ENCODE data around the gene ACBD4. TPM values are rescaled to one million over a fixed set of nuclear protein-coding genes. Genes with fewer than 3 reads are reported as not detected.

Gene ACBD4
- total and polyA plus RNA-seq, 2 of the 13 experiments (the other 11 are each of a cell fraction or from before 2014, with no cell fraction given), result 16.1 to 26.9 TPM

DNA sequence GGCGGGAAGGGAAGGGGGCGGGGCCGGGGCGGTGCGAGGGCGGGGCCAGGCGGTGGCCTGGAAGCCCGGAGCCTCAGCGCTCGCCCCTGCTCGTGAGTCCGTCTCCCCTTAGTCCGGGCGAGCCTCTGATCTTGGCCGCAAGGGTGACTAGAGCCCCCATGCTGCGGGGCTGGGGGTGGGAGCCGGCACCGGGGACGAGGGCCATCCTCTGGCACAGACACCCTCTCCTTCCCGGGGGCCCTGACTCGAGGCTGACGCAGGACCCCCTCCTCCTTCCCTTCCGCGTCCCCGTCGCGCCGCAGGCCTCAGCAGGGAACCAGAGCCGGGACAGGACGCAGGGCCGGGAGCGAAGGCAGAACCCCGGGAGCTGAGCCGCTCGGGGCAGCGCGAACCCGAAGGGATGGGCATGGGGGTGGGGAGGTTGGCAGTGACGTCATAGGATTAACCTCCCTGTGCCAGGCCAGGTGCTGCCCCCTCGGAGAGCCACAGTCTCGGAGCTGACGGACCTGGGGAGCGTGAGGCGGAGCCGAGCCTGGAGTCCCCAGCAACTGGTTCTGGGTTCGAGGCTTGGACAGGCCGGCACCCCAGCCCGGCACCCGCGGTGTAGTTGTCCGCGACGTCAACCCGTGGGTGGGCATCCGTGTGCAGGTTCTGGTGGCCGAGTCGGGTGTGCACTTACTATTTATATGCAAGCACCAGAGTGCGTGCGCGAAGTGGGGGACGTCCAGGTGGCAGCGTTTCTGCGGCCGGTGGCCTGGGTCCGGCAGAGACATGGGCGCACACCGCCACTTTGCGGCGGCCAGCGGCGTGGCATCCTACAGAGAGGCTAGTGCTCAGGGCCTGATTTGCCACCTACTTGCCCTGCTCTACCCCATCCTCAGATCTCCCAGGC lies 2.7 kb upstream of the ACBD4 start (continued):
- TF ChIP-seq ZKSCAN8 (CRISPR knock-in tag; IDR thresholded peaks at IDR 0.05; ENCODE audit: borderline replicate concordance) (no peak), NCOR1 (IDR thresholded peaks at IDR 0.05; ENCODE audit: borderline replicate concordance, low read length) (no peak), U2AF1 (optimal IDR thresholded peaks at IDR 0.05; ENCODE audit: low read depth, low read length) (peak; percentile 69), ZNF776 (CRISPR knock-in tag; IDR thresholded peaks at IDR 0.05) (no peak), EHMT2 (IDR thresholded peaks at IDR 0.05; ENCODE audit: borderline replicate concordance, low read depth, low read length) (no peak), EP300 (IDR thresholded peaks at IDR 0.05; ENCODE audit: low read depth in 2 of 2, low read length in 2 of 2) (0 out of 4 replicates have a peak, but pooled peaks of 1 of the 2 experiments have one; percentile 27), EP300 (CRISPR knock-in tag; IDR thresholded peaks at IDR 0.05; ENCODE audit: borderline replicate concordance) (peak; percentile 50; the same call in 1 of the 2 replicates), ZNF20 (CRISPR knock-in tag; IDR thresholded peaks at IDR 0.05) (no peak), BRCA1 (CRISPR knock-in tag; IDR thresholded peaks at IDR 0.05) (no peak), MBD4 (IDR thresholded peaks at IDR 0.05; ENCODE audit: borderline replicate concordance, low read length) (no peak), PHF5A (CRISPR knock-in tag; IDR thresholded peaks at IDR 0.05; ENCODE audit: low read depth, unreplicated experiment) (no peak), ZBTB3 (CRISPR knock-in tag; IDR thresholded peaks at IDR 0.05; ENCODE audit: borderline replicate concordance, low read depth) (no peak), CBX5 (CRISPR knock-in tag; IDR thresholded peaks at IDR 0.05; ENCODE audit: borderline replicate concordance) (peak; percentile 81; the same call in 1 of the 2 replicates), ZNF567 (CRISPR knock-in tag; IDR thresholded peaks at IDR 0.05; ENCODE audit: borderline replicate concordance) (no peak; the same call in 1 of the 2 replicates), ZNF530 (CRISPR knock-in tag; IDR thresholded peaks at IDR 0.05; ENCODE audit: low read depth) (no peak), ZNF326 (CRISPR knock-in tag; IDR thresholded peaks at IDR 0.05; ENCODE audit: borderline replicate concordance) (no peak), SMAD1 (CRISPR knock-in tag; IDR thresholded peaks at IDR 0.05; ENCODE audit: borderline replicate concordance, low read depth) (no peak; the same call in 1 of the 2 replicates), SP5 (CRISPR knock-in tag; IDR thresholded peaks at IDR 0.05; ENCODE audit: borderline replicate concordance, low read depth) (peak; percentile 43; the same call in 1 of the 2 replicates), ZSCAN9 (CRISPR knock-in tag; IDR thresholded peaks at IDR 0.05; ENCODE audit: borderline replicate concordance) (peak; percentile 11; the same call in 1 of the 2 replicates)
- TF ChIP-seq, protein P1, sequence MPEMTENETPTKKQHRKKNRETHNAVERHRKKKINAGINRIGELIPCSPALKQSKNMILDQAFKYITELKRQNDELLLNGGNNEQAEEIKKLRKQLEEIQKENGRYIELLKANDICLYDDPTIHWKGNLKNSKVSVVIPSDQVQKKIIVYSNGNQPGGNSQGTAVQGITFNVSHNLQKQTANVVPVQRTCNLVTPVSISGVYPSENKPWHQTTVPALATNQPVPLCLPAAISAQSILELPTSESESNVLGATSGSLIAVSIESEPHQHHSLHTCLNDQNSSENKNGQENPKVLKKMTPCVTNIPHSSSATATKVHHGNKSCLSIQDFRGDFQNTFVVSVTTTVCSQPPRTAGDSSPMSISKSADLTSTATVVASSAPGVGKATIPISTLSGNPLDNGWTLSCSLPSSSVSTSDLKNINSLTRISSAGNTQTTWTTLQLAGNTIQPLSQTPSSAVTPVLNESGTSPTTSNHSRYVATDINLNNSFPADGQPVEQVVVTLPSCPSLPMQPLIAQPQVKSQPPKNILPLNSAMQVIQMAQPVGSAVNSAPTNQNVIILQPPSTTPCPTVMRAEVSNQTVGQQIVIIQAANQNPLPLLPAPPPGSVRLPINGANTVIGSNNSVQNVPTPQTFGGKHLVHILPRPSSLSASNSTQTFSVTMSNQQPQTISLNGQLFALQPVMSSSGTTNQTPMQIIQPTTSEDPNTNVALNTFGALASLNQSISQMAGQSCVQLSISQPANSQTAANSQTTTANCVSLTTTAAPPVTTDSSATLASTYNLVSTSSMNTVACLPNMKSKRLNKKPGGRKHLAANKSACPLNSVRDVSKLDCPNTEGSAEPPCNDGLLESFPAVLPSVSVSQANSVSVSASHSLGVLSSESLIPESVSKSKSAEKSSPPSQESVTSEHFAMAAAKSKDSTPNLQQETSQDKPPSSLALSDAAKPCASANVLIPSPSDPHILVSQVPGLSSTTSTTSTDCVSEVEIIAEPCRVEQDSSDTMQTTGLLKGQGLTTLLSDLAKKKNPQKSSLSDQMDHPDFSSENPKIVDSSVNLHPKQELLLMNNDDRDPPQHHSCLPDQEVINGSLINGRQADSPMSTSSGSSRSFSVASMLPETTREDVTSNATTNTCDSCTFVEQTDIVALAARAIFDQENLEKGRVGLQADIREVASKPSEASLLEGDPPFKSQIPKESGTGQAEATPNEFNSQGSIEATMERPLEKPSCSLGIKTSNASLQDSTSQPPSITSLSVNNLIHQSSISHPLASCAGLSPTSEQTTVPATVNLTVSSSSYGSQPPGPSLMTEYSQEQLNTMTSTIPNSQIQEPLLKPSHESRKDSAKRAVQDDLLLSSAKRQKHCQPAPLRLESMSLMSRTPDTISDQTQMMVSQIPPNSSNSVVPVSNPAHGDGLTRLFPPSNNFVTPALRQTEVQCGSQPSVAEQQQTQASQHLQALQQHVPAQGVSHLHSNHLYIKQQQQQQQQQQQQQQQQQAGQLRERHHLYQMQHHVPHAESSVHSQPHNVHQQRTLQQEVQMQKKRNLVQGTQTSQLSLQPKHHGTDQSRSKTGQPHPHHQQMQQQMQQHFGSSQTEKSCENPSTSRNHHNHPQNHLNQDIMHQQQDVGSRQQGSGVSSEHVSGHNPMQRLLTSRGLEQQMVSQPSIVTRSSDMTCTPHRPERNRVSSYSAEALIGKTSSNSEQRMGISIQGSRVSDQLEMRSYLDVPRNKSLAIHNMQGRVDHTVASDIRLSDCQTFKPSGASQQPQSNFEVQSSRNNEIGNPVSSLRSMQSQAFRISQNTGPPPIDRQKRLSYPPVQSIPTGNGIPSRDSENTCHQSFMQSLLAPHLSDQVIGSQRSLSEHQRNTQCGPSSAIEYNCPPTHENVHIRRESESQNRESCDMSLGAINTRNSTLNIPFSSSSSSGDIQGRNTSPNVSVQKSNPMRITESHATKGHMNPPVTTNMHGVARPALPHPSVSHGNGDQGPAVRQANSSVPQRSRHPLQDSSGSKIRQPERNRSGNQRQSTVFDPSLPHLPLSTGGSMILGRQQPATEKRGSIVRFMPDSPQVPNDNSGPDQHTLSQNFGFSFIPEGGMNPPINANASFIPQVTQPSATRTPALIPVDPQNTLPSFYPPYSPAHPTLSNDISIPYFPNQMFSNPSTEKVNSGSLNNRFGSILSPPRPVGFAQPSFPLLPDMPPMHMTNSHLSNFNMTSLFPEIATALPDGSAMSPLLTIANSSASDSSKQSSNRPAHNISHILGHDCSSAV (CRISPR knock-in tag; IDR thresholded peaks at IDR 0.05; ENCODE audit: borderline replicate concordance), result no peak
